Nephron (organoid): ENCODE data around the gene PTN.
"Not testable (repeated sequence)": the region's sequence is repeated elsewhere in the genome, so short reads cannot be mapped to it uniquely, and the experiment has no call there.

Source experiments
- H3K27ac Mint-ChIP-seq, 3 experiments: 2 replicates each; pipeline ENCODE4 v1.8.0; 2020; ENCODE audit warnings: mixed read lengths in 3 of 3, mild to moderate bottlenecking in 2 of 3, moderate library complexity in 1 of 3
- H3K27me3 Mint-ChIP-seq: 2 replicates; pipeline ENCODE4 v1.8.0; 2021; ENCODE audit warnings: low read depth, mild to moderate bottlenecking, moderate library complexity, mixed read lengths
- H3K36me3 Mint-ChIP-seq: 2 replicates; pipeline ENCODE4 v1.8.0; 2020; ENCODE audit warnings: low read depth, mixed read lengths
- H3K4me1 Mint-ChIP-seq: 2 replicates; pipeline ENCODE4 v1.8.0; 2020; ENCODE audit warnings: mixed read lengths
- H3K4me3 Mint-ChIP-seq, 3 experiments: 2 replicates each; pipeline ENCODE4 v1.8.0; 2020; ENCODE audit warnings: mild to moderate bottlenecking in 3 of 3, mixed read lengths in 3 of 3, moderate library complexity in 2 of 3
- H3K9me3 Mint-ChIP-seq: 2 replicates; pipeline ENCODE4 v1.8.0; 2020; ENCODE audit warnings: mixed read lengths
- TF ChIP-seq, protein P1 (sequence below), 3 experiments: fragments of 200-600 bp; sonication (generic); IDR thresholded peaks; one replicate each; pipeline ENCODE4 v1.5.0; 2021; ENCODE audit warnings: antibody characterized with exemption in 3 of 3; ENCODE audit not compliant: unreplicated experiment in 3 of 3

The PTN gene

GRCh38 chr7:137276189-137276588 is 67.3 kb downstream of the PTN start:
- TF ChIP-seq, protein P1, sequence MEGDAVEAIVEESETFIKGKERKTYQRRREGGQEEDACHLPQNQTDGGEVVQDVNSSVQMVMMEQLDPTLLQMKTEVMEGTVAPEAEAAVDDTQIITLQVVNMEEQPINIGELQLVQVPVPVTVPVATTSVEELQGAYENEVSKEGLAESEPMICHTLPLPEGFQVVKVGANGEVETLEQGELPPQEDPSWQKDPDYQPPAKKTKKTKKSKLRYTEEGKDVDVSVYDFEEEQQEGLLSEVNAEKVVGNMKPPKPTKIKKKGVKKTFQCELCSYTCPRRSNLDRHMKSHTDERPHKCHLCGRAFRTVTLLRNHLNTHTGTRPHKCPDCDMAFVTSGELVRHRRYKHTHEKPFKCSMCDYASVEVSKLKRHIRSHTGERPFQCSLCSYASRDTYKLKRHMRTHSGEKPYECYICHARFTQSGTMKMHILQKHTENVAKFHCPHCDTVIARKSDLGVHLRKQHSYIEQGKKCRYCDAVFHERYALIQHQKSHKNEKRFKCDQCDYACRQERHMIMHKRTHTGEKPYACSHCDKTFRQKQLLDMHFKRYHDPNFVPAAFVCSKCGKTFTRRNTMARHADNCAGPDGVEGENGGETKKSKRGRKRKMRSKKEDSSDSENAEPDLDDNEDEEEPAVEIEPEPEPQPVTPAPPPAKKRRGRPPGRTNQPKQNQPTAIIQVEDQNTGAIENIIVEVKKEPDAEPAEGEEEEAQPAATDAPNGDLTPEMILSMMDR (IDR thresholded peaks at IDR 0.05; ENCODE audit: unreplicated experiment in 3 of 3) = no peak
- Mint-ChIP-seq H3K4me3 (no peak overlapping the region), H3K36me3 (no peaks in the 10 kb centered on the region), H3K27ac (no peak overlapping the region), H3K9me3 (no peaks in the 10 kb centered on the region), H3K27me3 (no peaks in the 10 kb centered on the region), H3K4me1 (no peaks in the 10 kb centered on the region)

DNA sequence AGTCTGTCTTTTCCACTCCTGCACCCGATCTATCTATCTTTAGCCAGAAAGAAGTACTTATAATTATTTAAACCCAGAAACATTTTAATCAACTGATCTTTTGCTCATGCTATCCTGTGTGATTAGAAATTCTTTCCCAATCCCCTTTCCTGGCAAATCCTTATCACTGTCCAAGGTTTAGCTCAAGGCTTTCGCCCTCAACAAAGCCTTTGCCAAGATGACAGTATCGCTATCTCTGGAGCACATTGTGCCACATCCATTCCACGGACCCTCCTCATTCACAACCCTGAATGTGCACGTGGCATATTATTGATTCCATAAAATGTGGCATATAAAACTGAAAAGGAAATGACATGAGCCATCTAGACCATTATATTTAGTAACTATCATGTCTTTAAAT is 71.3 kb downstream of the PTN start:
- Mint-ChIP-seq H3K9me3 (no peaks in the 10 kb centered on the region), H3K4me3 (no peak overlapping the region), H3K27me3 (no peaks in the 10 kb centered on the region), H3K36me3 (peaks cover 3% of the 10 kb centered on the region), H3K27ac (no peak overlapping the region), H3K4me1 (peaks cover 2% of the 10 kb centered on the region)
- TF ChIP-seq, protein P1 (IDR thresholded peaks at IDR 0.05; ENCODE audit: unreplicated experiment in 3 of 3) = no peak

GRCh38 chr7:137269240-137269639 is 74.3 kb downstream of the PTN start:
- Mint-ChIP-seq H3K36me3 (peaks cover 3% of the 10 kb centered on the region), H3K27me3 (peaks cover 3% of the 10 kb centered on the region), H3K9me3 (no peaks in the 10 kb centered on the region), H3K27ac (no peak overlapping the region), H3K4me1 (peaks cover 5% of the 10 kb centered on the region), H3K4me3 (no peak overlapping the region)
- TF ChIP-seq, protein P1 (IDR thresholded peaks at IDR 0.05; ENCODE audit: unreplicated experiment in 3 of 3) = no peak

GRCh38 chr7:137268001-137268865 is 75.3 kb downstream of the PTN start:
- H3K27ac Mint-ChIP-seq, H3K36me3 Mint-ChIP-seq, H3K4me1 Mint-ChIP-seq, H3K27me3 Mint-ChIP-seq, H3K4me3 Mint-ChIP-seq, H3K9me3 Mint-ChIP-seq: not testable (repeated sequence)

DNA sequence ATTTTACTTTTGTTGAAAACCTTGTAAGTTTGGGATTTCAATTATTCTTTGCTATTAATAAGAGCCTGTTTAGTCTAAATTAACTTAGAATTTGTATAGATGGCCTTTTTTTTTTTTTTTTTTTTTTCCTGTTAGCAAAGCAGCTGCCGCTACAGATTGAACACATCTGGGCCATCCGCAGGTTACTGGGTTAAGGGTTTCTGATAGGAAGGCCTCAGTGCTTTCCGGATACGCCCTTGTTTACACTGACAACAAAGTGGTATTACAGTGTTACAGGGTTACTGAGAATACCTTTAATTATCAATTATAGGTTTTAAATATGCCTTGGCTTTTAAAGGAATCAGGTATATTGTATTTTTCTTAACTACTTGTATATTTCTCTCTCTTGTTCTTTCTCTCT is 76.8 kb downstream of the PTN start:
- Mint-ChIP-seq H3K27me3 (peaks cover 3% of the 10 kb centered on the region), H3K27ac (no peak overlapping the region), H3K36me3 (peaks cover 3% of the 10 kb centered on the region), H3K9me3 (peaks cover 2% of the 10 kb centered on the region), H3K4me1 (peaks cover 5% of the 10 kb centered on the region), H3K4me3 (no peak overlapping the region)
- TF ChIP-seq, protein P1 (IDR thresholded peaks at IDR 0.05; ENCODE audit: unreplicated experiment in 3 of 3) = no peak

- H3K27ac Mint-ChIP-seq, H3K36me3 Mint-ChIP-seq, H3K27me3 Mint-ChIP-seq, H3K4me1 Mint-ChIP-seq, H3K9me3 Mint-ChIP-seq, H3K4me3 Mint-ChIP-seq: not testable (repeated sequence)
Observed at GRCh38 chr7:137265480-137265879, 78.1 kb downstream of the PTN start.

DNA sequence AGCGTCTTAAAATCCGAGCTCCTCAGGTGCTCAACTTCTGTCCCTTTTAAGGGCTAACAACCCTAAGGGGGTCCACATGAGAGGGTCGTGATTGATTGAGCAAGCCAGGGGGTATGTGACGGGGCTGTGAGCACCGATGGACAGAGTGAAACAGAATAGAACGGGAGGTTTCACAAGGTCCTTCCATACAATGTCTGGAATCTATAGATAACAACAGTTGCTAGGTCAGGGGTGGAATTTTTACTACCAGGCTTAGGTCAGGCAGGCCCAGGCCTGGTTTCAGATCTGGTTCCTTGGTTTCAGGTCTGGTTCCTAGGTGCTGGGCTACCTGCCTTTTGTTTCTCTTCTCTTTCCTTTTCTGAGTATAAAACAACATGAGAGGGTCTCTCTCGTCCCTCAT is 80.9 kb downstream of the PTN start:
- TF ChIP-seq, protein P1 (IDR thresholded peaks at IDR 0.05; ENCODE audit: unreplicated experiment in 3 of 3) = no peak
- Mint-ChIP-seq H3K27ac (no peak overlapping the region), H3K36me3 (peaks cover 2% of the 10 kb centered on the region), H3K9me3 (peaks cover 2% of the 10 kb centered on the region), H3K27me3 (peaks cover 3% of the 10 kb centered on the region), H3K4me3 (no peak overlapping the region), H3K4me1 (peaks cover 5% of the 10 kb centered on the region)
